MCF 10A (cell line): ENCODE results near the gene NIPAL4. TPM values are rescaled to one million over a fixed set of nuclear protein-coding genes. Genes with fewer than 3 reads are reported as not detected.

Source experiments
- BruUV-seq: library from RNA; stranded (reverse); fragments of 400-500 nt; replicated peaks from 2 replicates; lab custom pipeline; 2021; lab: Mats Ljungman, UMichigan
- CTCF ChIA-PET: fragments of 300-600 bp; sonication (Branson Sonifier 250); formaldehyde crosslinking; extraction: SDS; loops from one replicate; lab custom pipeline; 2021; ENCODE audit warnings: antibody characterized with exemption, inconsistent platforms; lab: Yijun Ruan, JAX
- POLR2A ChIA-PET: fragments of 300-600, 350-650 bp; sonication (Branson Sonifier 250); formaldehyde crosslinking; extraction: SDS; loops from one replicate; lab custom pipeline; 2020; ENCODE audit warnings: antibody characterized with exemption, inconsistent platforms; lab: Yijun Ruan, JAX
- DNase-seq: peaks from one replicate; pipeline ENCODE4 v3.0.0-alpha.2; 2018; ENCODE audit not compliant: unreplicated experiment
- H3K27ac Mint-ChIP-seq: one replicate; pipeline ENCODE4 v1.8.0; 2022; ENCODE audit warnings: mild to moderate bottlenecking, low read depth, mixed read lengths; ENCODE audit not compliant: unreplicated experiment
- H3K27me3 Mint-ChIP-seq: one replicate; pipeline ENCODE4 v1.8.0; 2022; ENCODE audit warnings: mixed read lengths; ENCODE audit not compliant: insufficient read depth, unreplicated experiment
- H3K36me3 Mint-ChIP-seq: one replicate; pipeline ENCODE4 v1.8.0; 2022; ENCODE audit warnings: mild to moderate bottlenecking, moderate library complexity, mixed read lengths; ENCODE audit not compliant: insufficient read depth, unreplicated experiment
- H3K4me1 Mint-ChIP-seq: one replicate; pipeline ENCODE4 v1.8.0; 2022; ENCODE audit warnings: mixed read lengths; ENCODE audit not compliant: insufficient read depth, unreplicated experiment
- H3K4me3 Mint-ChIP-seq: one replicate; pipeline ENCODE4 v1.8.0; 2022; ENCODE audit warnings: mild to moderate bottlenecking, moderate library complexity, mixed read lengths; ENCODE audit not compliant: unreplicated experiment
- H3K9me3 Mint-ChIP-seq: one replicate; pipeline ENCODE4 v1.8.0; 2022; ENCODE audit warnings: mixed read lengths; ENCODE audit not compliant: unreplicated experiment
- intact Hi-C: fragments of 100-400 bp; cut with micrococcal nuclease; formaldehyde crosslinking; loops from 2 replicates; pipeline ENCODE4 v1.14.1; 2022
- total RNA-seq: library from RNA; stranded (reverse); gene quantifications from 2 replicates; pipeline ENCODE4 v1.2.3, GENCODE V29; 2022
- TF ChIP-seq, protein P1 (sequence below): fragments of 200-600 bp; IDR thresholded peaks from one replicate; pipeline ENCODE4 v1.8.0; 2022; ENCODE audit warnings: antibody characterized with exemption, mild to moderate bottlenecking; ENCODE audit not compliant: unreplicated experiment

Gene NIPAL4
- total RNA-seq, 1 experiment from 2014 or later = 0.40 TPM

DNA sequence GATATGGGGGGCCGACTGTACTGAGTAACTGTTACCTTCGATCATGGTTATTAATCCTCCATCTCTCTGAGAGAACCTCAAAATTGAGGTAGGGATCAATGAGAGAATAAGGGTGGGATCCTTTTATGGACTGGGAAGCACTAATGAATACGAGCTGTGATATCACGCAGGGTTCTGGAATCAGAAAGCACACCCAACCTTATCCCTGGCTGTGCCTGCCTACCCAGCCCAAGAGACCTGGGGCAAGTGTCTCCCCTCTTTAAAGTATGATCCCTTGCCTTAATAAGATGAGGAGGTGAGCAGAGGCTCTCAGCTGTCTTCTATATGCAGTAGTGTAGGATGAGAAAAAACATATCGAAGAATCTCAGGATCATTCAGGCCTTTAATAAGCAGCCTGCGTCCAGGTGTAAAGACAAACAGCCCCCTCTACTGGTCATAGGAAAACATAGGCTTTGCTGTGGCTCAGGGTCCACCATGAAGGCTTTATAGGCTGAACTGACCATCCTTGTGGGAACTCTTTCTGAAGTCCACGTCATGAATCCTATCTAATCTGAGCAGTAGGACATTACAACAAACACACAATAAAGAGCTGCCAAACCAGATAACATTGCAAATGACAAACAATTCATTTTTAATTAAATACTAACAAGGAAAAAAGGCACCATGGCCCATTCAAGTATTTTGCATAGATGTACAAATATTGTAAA, 16.8 kb downstream of the NIPAL4 start:
- H3K9me3 Mint-ChIP-seq = no peaks in the 10 kb centered on the region
- H3K27ac Mint-ChIP-seq = no peak overlapping the region
- DNase-seq = peak; percentile 93
- H3K4me3 Mint-ChIP-seq = no peak overlapping the region
- H3K27me3 Mint-ChIP-seq = no peaks in the 10 kb centered on the region
- intact Hi-C loops = loop anchor here (1.0 kb wide), 7 partner anchors 46 to 328 kb away; partner anchors contain the start of gene LSM11
- CTCF ChIA-PET = interaction anchor here (0.5 to 28.1 kb wide), 64 partner anchors 8 to 1889 kb away, joined by 3 to 642 read pairs (median 6); partner anchors contain the start of genes LSM11, NIPAL4 and THG1L
- H3K4me1 Mint-ChIP-seq = no peaks in the 10 kb centered on the region
- TF ChIP-seq, protein P1, sequence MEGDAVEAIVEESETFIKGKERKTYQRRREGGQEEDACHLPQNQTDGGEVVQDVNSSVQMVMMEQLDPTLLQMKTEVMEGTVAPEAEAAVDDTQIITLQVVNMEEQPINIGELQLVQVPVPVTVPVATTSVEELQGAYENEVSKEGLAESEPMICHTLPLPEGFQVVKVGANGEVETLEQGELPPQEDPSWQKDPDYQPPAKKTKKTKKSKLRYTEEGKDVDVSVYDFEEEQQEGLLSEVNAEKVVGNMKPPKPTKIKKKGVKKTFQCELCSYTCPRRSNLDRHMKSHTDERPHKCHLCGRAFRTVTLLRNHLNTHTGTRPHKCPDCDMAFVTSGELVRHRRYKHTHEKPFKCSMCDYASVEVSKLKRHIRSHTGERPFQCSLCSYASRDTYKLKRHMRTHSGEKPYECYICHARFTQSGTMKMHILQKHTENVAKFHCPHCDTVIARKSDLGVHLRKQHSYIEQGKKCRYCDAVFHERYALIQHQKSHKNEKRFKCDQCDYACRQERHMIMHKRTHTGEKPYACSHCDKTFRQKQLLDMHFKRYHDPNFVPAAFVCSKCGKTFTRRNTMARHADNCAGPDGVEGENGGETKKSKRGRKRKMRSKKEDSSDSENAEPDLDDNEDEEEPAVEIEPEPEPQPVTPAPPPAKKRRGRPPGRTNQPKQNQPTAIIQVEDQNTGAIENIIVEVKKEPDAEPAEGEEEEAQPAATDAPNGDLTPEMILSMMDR = peak; percentile 97
- no peaks in the 10 kb centered on the region for H3K36me3 Mint-ChIP-seq
- POLR2A ChIA-PET = interaction anchor here (2.8 kb wide), 1 partner anchor 45 kb away, joined by 10 read pairs; no protein-coding TSS in a partner anchor
- BruUV-seq = no TSS peak

DNA sequence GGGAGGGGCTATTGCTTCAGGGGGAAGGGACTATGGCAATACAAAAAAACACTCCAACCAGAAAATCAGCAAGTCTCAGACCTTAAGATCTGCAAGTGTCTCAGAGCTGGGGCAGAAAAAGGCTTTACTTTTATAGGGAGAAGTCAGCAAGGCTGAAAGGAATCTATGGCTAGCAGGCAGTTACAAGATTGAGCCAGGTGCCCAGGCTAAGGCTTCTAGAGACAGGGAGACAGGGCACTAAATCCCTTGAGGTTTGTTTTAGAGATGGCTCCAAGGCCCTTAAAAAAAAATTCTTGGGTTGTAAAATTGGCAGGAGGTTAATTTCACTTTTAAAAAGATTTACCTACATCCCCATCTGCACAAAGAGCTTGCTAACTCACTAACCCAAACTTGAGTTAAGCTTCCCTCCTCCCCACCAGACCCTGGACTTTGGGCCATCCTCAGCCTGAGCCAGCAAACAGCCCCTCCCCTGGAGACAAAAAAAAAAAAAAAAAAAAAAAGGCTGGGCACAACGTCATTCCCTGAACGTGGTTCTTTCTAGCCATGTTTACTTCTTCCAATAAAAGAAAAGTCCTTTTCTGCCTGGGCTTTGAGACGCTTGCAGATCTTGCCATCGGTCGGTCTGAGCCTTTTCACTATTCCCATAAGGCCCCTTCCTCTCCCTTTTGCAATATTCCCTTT, 17.9 kb downstream of the NIPAL4 start:
- Mint-ChIP-seq H3K9me3 (no peaks in the 10 kb centered on the region), H3K36me3 (no peaks in the 10 kb centered on the region), H3K27me3 (no peaks in the 10 kb centered on the region), H3K4me3 (no peak overlapping the region), H3K27ac (no peak overlapping the region), H3K4me1 (no peaks in the 10 kb centered on the region)
- ChIA-PET POLR2A (interaction anchor here (0.6 to 2.8 kb wide), 2 partner anchors 46 to 130 kb away, joined by 3 to 10 read pairs; no protein-coding TSS in a partner anchor), CTCF (interaction anchor here (0.6 to 28.1 kb wide), 30 partner anchors 7 to 337 kb away, joined by 3 to 642 read pairs (median 8); partner anchors contain the start of genes LSM11 and NIPAL4)
- intact Hi-C loops = loop anchor here (1.0 kb wide), 7 partner anchors 47 to 329 kb away; partner anchors contain the start of gene LSM11
- no peak for DNase-seq
- no TSS peak for BruUV-seq
- TF ChIP-seq, protein P1 = no peak

DNA sequence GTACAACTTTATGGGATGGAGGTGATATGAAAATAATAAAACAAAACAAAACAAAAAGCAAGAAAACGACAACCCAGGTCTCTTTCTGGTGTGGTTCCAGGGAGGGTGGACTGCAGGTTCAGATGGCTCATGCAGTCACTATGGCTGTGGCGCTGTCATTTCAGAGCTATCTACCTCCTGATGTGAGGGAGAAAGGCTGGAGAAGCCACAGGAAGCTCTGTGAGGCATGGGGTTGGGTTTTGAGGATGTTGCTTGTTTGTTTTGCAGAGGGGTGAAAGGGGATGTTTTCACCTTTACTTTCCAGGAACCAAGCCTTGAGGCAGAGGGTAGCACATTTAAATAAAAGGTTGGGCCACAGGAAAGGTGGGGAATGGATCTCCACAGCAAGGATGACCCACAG, 18.7 kb downstream of the NIPAL4 start:
- no peaks in the 10 kb centered on the region for H3K4me1 Mint-ChIP-seq
- intact Hi-C loops = no loop called here
- H3K4me3 Mint-ChIP-seq = no peak overlapping the region
- ChIA-PET POLR2A (no interaction called here), CTCF (interaction anchor here (0.6 to 28.1 kb wide), 12 partner anchors 8 to 662 kb away, joined by 3 to 642 read pairs (median 10); no protein-coding TSS in a partner anchor)
- no peak for DNase-seq
- TF ChIP-seq, protein P1 = no peak
- no TSS peak for BruUV-seq
- no peak overlapping the region for H3K27ac Mint-ChIP-seq
- H3K36me3 Mint-ChIP-seq = no peaks in the 10 kb centered on the region
- no peaks in the 10 kb centered on the region for H3K9me3 Mint-ChIP-seq
- no peaks in the 10 kb centered on the region for H3K27me3 Mint-ChIP-seq

DNA sequence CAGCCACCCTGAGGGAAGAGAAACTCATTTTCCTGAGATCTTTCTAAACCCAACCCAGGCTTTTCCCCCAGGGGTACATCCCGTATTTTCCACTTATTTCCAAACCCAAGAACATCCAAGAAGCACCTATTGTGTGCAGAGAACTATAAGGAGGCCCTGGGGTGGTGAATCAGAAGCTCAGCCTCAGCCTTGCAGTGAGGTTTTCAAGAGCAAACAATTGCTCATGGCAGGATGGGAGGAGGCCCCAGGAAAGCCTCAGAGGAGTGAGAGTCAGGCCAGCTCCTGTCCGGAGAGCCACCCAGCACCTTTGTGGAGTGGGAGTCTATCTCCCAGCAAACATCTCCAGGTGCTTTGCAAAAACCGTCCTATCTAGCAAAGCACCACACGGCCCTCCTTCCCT, 19.2 kb downstream of the NIPAL4 start:
- POLR2A ChIA-PET = interaction anchor here (0.7 kb wide), 1 partner anchor 9 kb away, joined by 3 read pairs; no protein-coding TSS in a partner anchor
- CTCF ChIA-PET = interaction anchor here (0.6 to 28.1 kb wide), 16 partner anchors 8 to 661 kb away, joined by 3 to 642 read pairs (median 4); no protein-coding TSS in a partner anchor
- intact Hi-C loops = no loop called here

More for the DNA sequence above, 19.2 kb downstream of the NIPAL4 start:
- no peak overlapping the region for H3K27ac Mint-ChIP-seq
- DNase-seq = no peak
- H3K9me3 Mint-ChIP-seq = no peaks in the 10 kb centered on the region
- no peaks in the 10 kb centered on the region for H3K36me3 Mint-ChIP-seq
- TF ChIP-seq, protein P1 = no peak
- H3K27me3 Mint-ChIP-seq = no peaks in the 10 kb centered on the region
- BruUV-seq = no TSS peak
- no peak overlapping the region for H3K4me3 Mint-ChIP-seq
- H3K4me1 Mint-ChIP-seq = no peaks in the 10 kb centered on the region
